Myocyte (in vitro differentiated cells): ENCODE results near the gene TMPRSS12. TPM values are rescaled to one million over a fixed set of nuclear protein-coding genes. Genes with fewer than 3 reads are reported as not detected.
"Not testable (repeated sequence)": the region's sequence is repeated elsewhere in the genome, so short reads cannot be mapped to it uniquely, and the experiment has no call there.

Source experiments
- DNase-seq: peaks from one replicate; pipeline ENCODE4 v3.0.0-alpha.2; 2012; ENCODE audit warnings: low read depth
- total RNA-seq: library from RNA; depleted of rRNA; stranded (reverse); fragments of >200 nt; gene quantifications from 2 replicates; pipeline ENCODE4 v1.2.3, GENCODE V29; 2014

The TMPRSS12 gene
- total RNA-seq, 1 donor from 2014 or later = not detected

GRCh38 chr12:50925920-50926319 lies 83.2 kb downstream of the TMPRSS12 start:
- DNase-seq = no peak

GRCh38 chr12:50926415-50926814 lies 83.7 kb downstream of the TMPRSS12 start:
- DNase-seq = no peak

- not testable (repeated sequence) for DNase-seq
These were observed 84.2 kb downstream of the TMPRSS12 start for GRCh38 chr12:50926932-50927331.

GRCh38 chr12:50927356-50927755 lies 84.6 kb downstream of the TMPRSS12 start:
- no peak for DNase-seq

- DNase-seq = no peak
These were observed 85.1 kb downstream of the TMPRSS12 start for GRCh38 chr12:50927766-50928224.

GRCh38 chr12:50928392-50928791 lies 85.7 kb downstream of the TMPRSS12 start:
- no peak for DNase-seq

GRCh38 chr12:50929831-50930230 lies 87.1 kb downstream of the TMPRSS12 start:
- no peak for DNase-seq

- DNase-seq = not testable (repeated sequence)
These were observed 87.8 kb downstream of the TMPRSS12 start for GRCh38 chr12:50930477-50930876.

- DNase-seq = no peak
These were observed 90.1 kb downstream of the TMPRSS12 start for GRCh38 chr12:50932787-50933280.

- DNase-seq = no peak
These were observed 90.9 kb downstream of the TMPRSS12 start for GRCh38 chr12:50933459-50934124.

GRCh38 chr12:50934371-50934851 lies 91.7 kb downstream of the TMPRSS12 start:
- no peak for DNase-seq

- DNase-seq = no peak
These were observed 92.5 kb downstream of the TMPRSS12 start for GRCh38 chr12:50934981-50935807.

- no peak for DNase-seq
These were observed 94.2 kb downstream of the TMPRSS12 start for GRCh38 chr12:50936821-50937530.

Other genes starting within 250 kb of the TMPRSS12 start
- 19.2 and 27.3 TPM in 2 replicates for gene ATF1, start 78.8 kb upstream of the TMPRSS12 start, total RNA-seq
- gene HIGD1C, start 109.6 kb downstream of the TMPRSS12 start, total RNA-seq = not detected in 2 replicates
- gene SLC11A2, start 183.5 kb downstream of the TMPRSS12 start, total RNA-seq = 35.3 and 54.9 TPM in 2 replicates
- gene LETMD1, start 205.4 kb downstream of the TMPRSS12 start, total RNA-seq = 33.4 and 39.8 TPM in 2 replicates
- gene CSRNP2, start 240.7 kb downstream of the TMPRSS12 start, total RNA-seq = 33.5 and 40.0 TPM in 2 replicates